K562 (cell line): ENCODE measurements around the gene OR10J5. TPM values are rescaled to one million over a fixed set of nuclear protein-coding genes. Genes with fewer than 3 reads are reported as not detected.

Experiments used
- polyA plus RNA-seq, 8 experiments: library from polyadenylated mRNA; depleted of rRNA in 4 of 8; stranded (reverse) in 5 of 8; unstranded in 3 of 8; fragments of >200 nt; fragmentation: Nextera tagmentation in 2 of 8; fragmentation: Illumina TruSeq in 1 of 8; extraction: Ambion mirVana in 2 of 8; extraction: Trizol in 1 of 8; gene quantifications; 2 replicates each; pipeline versions ENCODE4 v1.2.1 to v1.2.3, GENCODE V29; 2011 to 2014; ENCODE audit warnings: inconsistent platforms in 1 of 8, missing spikeins in 1 of 8
- total RNA-seq, 7 experiments: library from RNA; depleted of rRNA in 6 of 7; stranded (reverse); fragments of >200 nt in 6 of 7; fragmentation: Illumina TruSeq in 2 of 7; extraction: Trizol in 2 of 7; gene quantifications; 2 replicates each; pipeline versions ENCODE4 v1.2.1 to v1.2.3, GENCODE V29; 2011 to 2021; ENCODE audit warnings: low replicate concordance in 1 of 7
- TF ChIP-seq, protein P1 (sequence below): fragments of 200-800 bp; sonication (Bioruptor generic); IDR thresholded peaks from 2 replicates; pipeline ENCODE4 v1.6.1; 2016; ENCODE audit warnings: missing genetic modification characterization, missing compliant biosample characterization
- TF ChIP-seq, protein P2 (sequence below), 2 experiments: fragments of 150-350 bp in 1 of 2; IDR thresholded peaks; 2 replicates each; pipeline ENCODE4 v1.6.1; 2012 to 2016; ENCODE audit warnings: low read depth in 2 of 2, low read length in 2 of 2, mild to moderate bottlenecking in 1 of 2, moderate library complexity in 1 of 2

Gene OR10J5
- total and polyA plus RNA-seq, 9 of the 15 experiments (the other 6 are each of a cell fraction or from before 2014, with no cell fraction given): not detected

DNA sequence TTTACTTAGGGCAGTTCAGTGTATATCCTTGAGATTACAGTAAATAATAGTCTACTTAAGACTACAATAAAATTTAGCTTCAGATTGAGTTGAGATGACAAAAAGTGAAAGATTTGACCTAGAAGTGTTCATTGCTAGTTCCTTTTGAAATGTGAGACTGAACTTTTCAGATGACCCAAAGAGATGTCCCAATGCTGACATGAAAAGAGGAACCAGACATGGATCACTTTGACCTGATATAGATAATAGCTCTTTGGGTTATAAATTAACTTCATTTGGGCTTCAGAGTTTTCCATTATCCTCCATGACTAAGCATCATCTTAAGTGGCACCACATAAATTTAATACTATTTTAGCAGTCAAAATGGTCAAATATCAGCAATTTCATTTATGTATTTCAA lies 25.7 kb upstream of the OR10J5 start (continued):
- TF ChIP-seq, protein P1, sequence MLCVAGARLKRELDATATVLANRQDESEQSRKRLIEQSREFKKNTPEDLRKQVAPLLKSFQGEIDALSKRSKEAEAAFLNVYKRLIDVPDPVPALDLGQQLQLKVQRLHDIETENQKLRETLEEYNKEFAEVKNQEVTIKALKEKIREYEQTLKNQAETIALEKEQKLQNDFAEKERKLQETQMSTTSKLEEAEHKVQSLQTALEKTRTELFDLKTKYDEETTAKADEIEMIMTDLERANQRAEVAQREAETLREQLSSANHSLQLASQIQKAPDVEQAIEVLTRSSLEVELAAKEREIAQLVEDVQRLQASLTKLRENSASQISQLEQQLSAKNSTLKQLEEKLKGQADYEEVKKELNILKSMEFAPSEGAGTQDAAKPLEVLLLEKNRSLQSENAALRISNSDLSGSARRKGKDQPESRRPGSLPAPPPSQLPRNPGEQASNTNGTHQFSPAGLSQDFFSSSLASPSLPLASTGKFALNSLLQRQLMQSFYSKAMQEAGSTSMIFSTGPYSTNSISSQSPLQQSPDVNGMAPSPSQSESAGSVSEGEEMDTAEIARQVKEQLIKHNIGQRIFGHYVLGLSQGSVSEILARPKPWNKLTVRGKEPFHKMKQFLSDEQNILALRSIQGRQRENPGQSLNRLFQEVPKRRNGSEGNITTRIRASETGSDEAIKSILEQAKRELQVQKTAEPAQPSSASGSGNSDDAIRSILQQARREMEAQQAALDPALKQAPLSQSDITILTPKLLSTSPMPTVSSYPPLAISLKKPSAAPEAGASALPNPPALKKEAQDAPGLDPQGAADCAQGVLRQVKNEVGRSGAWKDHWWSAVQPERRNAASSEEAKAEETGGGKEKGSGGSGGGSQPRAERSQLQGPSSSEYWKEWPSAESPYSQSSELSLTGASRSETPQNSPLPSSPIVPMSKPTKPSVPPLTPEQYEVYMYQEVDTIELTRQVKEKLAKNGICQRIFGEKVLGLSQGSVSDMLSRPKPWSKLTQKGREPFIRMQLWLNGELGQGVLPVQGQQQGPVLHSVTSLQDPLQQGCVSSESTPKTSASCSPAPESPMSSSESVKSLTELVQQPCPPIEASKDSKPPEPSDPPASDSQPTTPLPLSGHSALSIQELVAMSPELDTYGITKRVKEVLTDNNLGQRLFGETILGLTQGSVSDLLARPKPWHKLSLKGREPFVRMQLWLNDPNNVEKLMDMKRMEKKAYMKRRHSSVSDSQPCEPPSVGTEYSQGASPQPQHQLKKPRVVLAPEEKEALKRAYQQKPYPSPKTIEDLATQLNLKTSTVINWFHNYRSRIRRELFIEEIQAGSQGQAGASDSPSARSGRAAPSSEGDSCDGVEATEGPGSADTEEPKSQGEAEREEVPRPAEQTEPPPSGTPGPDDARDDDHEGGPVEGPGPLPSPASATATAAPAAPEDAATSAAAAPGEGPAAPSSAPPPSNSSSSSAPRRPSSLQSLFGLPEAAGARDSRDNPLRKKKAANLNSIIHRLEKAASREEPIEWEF (CRISPR knock-in tag): no peak
- TF ChIP-seq, protein P2, sequence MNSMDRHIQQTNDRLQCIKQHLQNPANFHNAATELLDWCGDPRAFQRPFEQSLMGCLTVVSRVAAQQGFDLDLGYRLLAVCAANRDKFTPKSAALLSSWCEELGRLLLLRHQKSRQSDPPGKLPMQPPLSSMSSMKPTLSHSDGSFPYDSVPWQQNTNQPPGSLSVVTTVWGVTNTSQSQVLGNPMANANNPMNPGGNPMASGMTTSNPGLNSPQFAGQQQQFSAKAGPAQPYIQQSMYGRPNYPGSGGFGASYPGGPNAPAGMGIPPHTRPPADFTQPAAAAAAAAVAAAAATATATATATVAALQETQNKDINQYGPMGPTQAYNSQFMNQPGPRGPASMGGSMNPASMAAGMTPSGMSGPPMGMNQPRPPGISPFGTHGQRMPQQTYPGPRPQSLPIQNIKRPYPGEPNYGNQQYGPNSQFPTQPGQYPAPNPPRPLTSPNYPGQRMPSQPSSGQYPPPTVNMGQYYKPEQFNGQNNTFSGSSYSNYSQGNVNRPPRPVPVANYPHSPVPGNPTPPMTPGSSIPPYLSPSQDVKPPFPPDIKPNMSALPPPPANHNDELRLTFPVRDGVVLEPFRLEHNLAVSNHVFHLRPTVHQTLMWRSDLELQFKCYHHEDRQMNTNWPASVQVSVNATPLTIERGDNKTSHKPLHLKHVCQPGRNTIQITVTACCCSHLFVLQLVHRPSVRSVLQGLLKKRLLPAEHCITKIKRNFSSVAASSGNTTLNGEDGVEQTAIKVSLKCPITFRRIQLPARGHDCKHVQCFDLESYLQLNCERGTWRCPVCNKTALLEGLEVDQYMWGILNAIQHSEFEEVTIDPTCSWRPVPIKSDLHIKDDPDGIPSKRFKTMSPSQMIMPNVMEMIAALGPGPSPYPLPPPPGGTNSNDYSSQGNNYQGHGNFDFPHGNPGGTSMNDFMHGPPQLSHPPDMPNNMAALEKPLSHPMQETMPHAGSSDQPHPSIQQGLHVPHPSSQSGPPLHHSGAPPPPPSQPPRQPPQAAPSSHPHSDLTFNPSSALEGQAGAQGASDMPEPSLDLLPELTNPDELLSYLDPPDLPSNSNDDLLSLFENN (IDR thresholded peaks at IDR 0.05; ENCODE audit: low read depth in 2 of 2, low read length in 2 of 2): no peak
